HepG2 (cell line): ENCODE results near the gene UBE4A. TPM values are rescaled to one million over a fixed set of nuclear protein-coding genes. Genes with fewer than 3 reads are reported as not detected.

ENCODE experiments used
- AHDC1 ChIP-seq: sonication (generic); formaldehyde crosslinking; IDR thresholded peaks from 2 replicates; pipeline ENCODE4 v1.5.1; 2020; ENCODE audit warnings: mild to moderate bottlenecking, missing genetic modification reagents, borderline replicate concordance
- CEBPZ ChIP-seq: IDR thresholded peaks from 2 replicates; pipeline ENCODE4 v1.6.1; 2012; ENCODE audit warnings: low read length, improper control_type of control experiment
- FOSL1 ChIP-seq: sonication (generic); formaldehyde crosslinking; IDR thresholded peaks from 2 replicates; pipeline ENCODE4 v1.9.0; 2021; ENCODE audit warnings: missing genetic modification reagents, borderline replicate concordance
- GTF3A ChIP-seq: sonication (generic); formaldehyde crosslinking; conservative IDR thresholded peaks from 2 replicates; pipeline ENCODE4 v1.4.0; 2020; ENCODE audit warnings: mild to moderate bottlenecking, missing genetic modification reagents
- HDAC2 ChIP-seq: sonication (generic); formaldehyde crosslinking; IDR thresholded peaks from 2 replicates; pipeline ENCODE4 v1.4.0; 2020; ENCODE audit warnings: missing genetic modification reagents
- NR1H2 ChIP-seq: sonication (generic); formaldehyde crosslinking; IDR thresholded peaks from 2 replicates; pipeline ENCODE4 v1.8.1; 2022; ENCODE audit warnings: low read depth, missing genetic modification reagents, borderline replicate concordance
- TBX2 ChIP-seq: sonication (generic); formaldehyde crosslinking; IDR thresholded peaks from 2 replicates; pipeline ENCODE4 v1.5.0; 2020; ENCODE audit warnings: missing genetic modification reagents, mild to moderate bottlenecking, borderline replicate concordance
- THAP9 ChIP-seq: sonication (generic); formaldehyde crosslinking; IDR thresholded peaks from 2 replicates; pipeline ENCODE4; 2020; ENCODE audit warnings: missing genetic modification reagents, mild to moderate bottlenecking, borderline replicate concordance
- TOPORS ChIP-seq: sonication (generic); formaldehyde crosslinking; IDR thresholded peaks from 2 replicates; pipeline ENCODE4 v1.8.0; 2023; ENCODE audit warnings: mild to moderate bottlenecking, missing genetic modification reagents
- UBTF ChIP-seq: sonication (generic); formaldehyde crosslinking; IDR thresholded peaks from 2 replicates; pipeline ENCODE4 v1.4.0; 2020; ENCODE audit warnings: mild to moderate bottlenecking, missing genetic modification reagents
- ZFAT ChIP-seq: sonication (generic); formaldehyde crosslinking; conservative IDR thresholded peaks from 2 replicates; pipeline ENCODE4 v1.8.1; 2023; ENCODE audit warnings: missing genetic modification reagents, inconsistent platforms
- ZNF234 ChIP-seq: sonication (generic); formaldehyde crosslinking; conservative IDR thresholded peaks from 2 replicates; pipeline ENCODE4 v1.5.1; 2020; ENCODE audit warnings: mild to moderate bottlenecking, missing genetic modification reagents
- ZNF615 ChIP-seq: sonication (generic); formaldehyde crosslinking; IDR thresholded peaks from 2 replicates; pipeline ENCODE4 v1.5.0; 2020; ENCODE audit warnings: mild to moderate bottlenecking, missing genetic modification reagents, borderline replicate concordance
- polyA plus RNA-seq, 8 experiments: library from polyadenylated mRNA; depleted of rRNA in 3 of 8; stranded (reverse) in 7 of 8; unstranded in 1 of 8; fragments of >200 nt; fragmentation: Illumina TruSeq in 4 of 8; extraction: Trizol in 4 of 8; gene quantifications; 2 replicates each; pipeline versions ENCODE4 v1.2.1 to v1.2.3, GENCODE V29; 2011 to 2016; ENCODE audit warnings: low read depth in 4 of 8, missing spikeins in 1 of 8, mixed read lengths in 1 of 8; ENCODE audit not compliant: insufficient read depth in 1 of 8
- total RNA-seq, 5 experiments: library from RNA; depleted of rRNA; stranded (reverse); fragments of >200 nt; fragmentation: Illumina TruSeq; extraction: Trizol; gene quantifications; 2 replicates each; pipeline ENCODE4 v1.2.3, GENCODE V29; 2016; ENCODE audit warnings: low read depth in 1 of 5

Gene UBE4A
- total and polyA plus RNA-seq, 2 of the 13 experiments (the other 11 are each of a cell fraction or from before 2014, with no cell fraction given): 15.1 to 32.7 TPM

GRCh38 chr11:118434553-118435289 is 75.3 kb downstream of the UBE4A start (continued):
- TF ChIP-seq ZNF615 (CRISPR knock-in tag) (no peak), NR1H2 (CRISPR knock-in tag) (no peak), TOPORS (CRISPR knock-in tag) (0 out of 2 replicates have a peak, but pooled peaks have one; percentile 1), GTF3A (CRISPR knock-in tag) (no peak), FOSL1 (CRISPR knock-in tag) (no peak), HDAC2 (peak; percentile 10; the same call in 1 of the 2 replicates), AHDC1 (no peak), THAP9 (CRISPR knock-in tag) (no peak; the same call in 1 of the 2 replicates), ZFAT (no peak), TBX2 (CRISPR knock-in tag) (peak; percentile 60), ZNF234 (CRISPR knock-in tag) (0 out of 2 replicates have a peak, but pooled peaks have one; percentile 58), UBTF (CRISPR knock-in tag) (peak; percentile 78), CEBPZ (no peak)
